K562 (cell line): ENCODE data around the gene ITGAL. TPM values are rescaled to one million over a fixed set of nuclear protein-coding genes. Genes with fewer than 3 reads are reported as not detected.

ENCODE experiments used
- C11orf30 ChIP-seq: fragments of 450-650 bp; IDR thresholded peaks from 2 replicates; pipeline ENCODE4 v1.6.1; 2016; ENCODE audit warnings: low read depth, mild to moderate bottlenecking
- FIP1L1 ChIP-seq: fragments of 200-400 bp; formaldehyde crosslinking; IDR thresholded peaks from 2 replicates; pipeline ENCODE4 v1.6.1; 2018; ENCODE audit warnings: mild to moderate bottlenecking, low read depth, low read length; ENCODE audit not compliant: poor library complexity, severe bottlenecking
- GATAD2B ChIP-seq: fragments of 450-650 bp; IDR thresholded peaks from 2 replicates; pipeline ENCODE4 v1.6.1; 2017; ENCODE audit warnings: mild to moderate bottlenecking, borderline replicate concordance
- MCM3 ChIP-seq: fragments of 450-650 bp; IDR thresholded peaks from 2 replicates; pipeline ENCODE4 v1.6.1; 2016
- PHF8 ChIP-seq: fragments of 200-600 bp; sonication (generic); IDR thresholded peaks from 2 replicates; pipeline ENCODE4 v1.6.1; 2012; ENCODE audit warnings: mixed run types, mild to moderate bottlenecking, inconsistent platforms, low read length, moderate library complexity, borderline replicate concordance
- SMAD3 ChIP-seq: fragments of 450-650 bp; formaldehyde crosslinking; conservative IDR thresholded peaks from 2 replicates; pipeline ENCODE4 v1.4.0; 2020; ENCODE audit warnings: mild to moderate bottlenecking
- SMARCA5 ChIP-seq: fragments of 450-650 bp; IDR thresholded peaks from 2 replicates; pipeline ENCODE4 v1.6.1; 2016
- TEAD2 ChIP-seq: fragments of 450-650 bp; IDR thresholded peaks from 2 replicates; pipeline ENCODE4 v1.6.1; 2016; ENCODE audit warnings: missing genetic modification characterization, control low read depth, missing compliant biosample characterization
- TEAD4 ChIP-seq, 2 experiments: sonication (generic) in 1 of 2; formaldehyde crosslinking in 1 of 2; IDR thresholded peaks; 2 replicates each; pipeline versions ENCODE4 v1.6.1 to v1.8.0; 2012 to 2022; ENCODE audit warnings: borderline replicate concordance in 1 of 2, inconsistent platforms in 1 of 2, low read length in 1 of 2, mild to moderate bottlenecking in 1 of 2, missing genetic modification reagents in 1 of 2
- ZNF140 ChIP-seq: fragments of 250-450 bp; sonication (Bioruptor Pico); IDR thresholded peaks from 2 replicates; pipeline ENCODE4 v1.8.0; 2021; ENCODE audit warnings: moderate library complexity, mild to moderate bottlenecking, inconsistent platforms
- ZNF224 ChIP-seq: sonication (generic); formaldehyde crosslinking; IDR thresholded peaks from 2 replicates; pipeline ENCODE4 v1.8.0; 2022; ENCODE audit warnings: mild to moderate bottlenecking, missing genetic modification reagents
- ZNF75A ChIP-seq: fragments of 450-650 bp; formaldehyde crosslinking; IDR thresholded peaks from 2 replicates; pipeline ENCODE4 v1.4.0; 2020; ENCODE audit warnings: mild to moderate bottlenecking
- polyA plus RNA-seq, 8 experiments: library from polyadenylated mRNA; depleted of rRNA in 4 of 8; stranded (reverse) in 5 of 8; unstranded in 3 of 8; fragments of >200 nt; fragmentation: Nextera tagmentation in 2 of 8; fragmentation: Illumina TruSeq in 1 of 8; extraction: Ambion mirVana in 2 of 8; extraction: Trizol in 1 of 8; gene quantifications; 2 replicates each; pipeline versions ENCODE4 v1.2.1 to v1.2.3, GENCODE V29; 2011 to 2014; ENCODE audit warnings: inconsistent platforms in 1 of 8, missing spikeins in 1 of 8
- total RNA-seq, 7 experiments: library from RNA; depleted of rRNA in 6 of 7; stranded (reverse); fragments of >200 nt in 6 of 7; fragmentation: Illumina TruSeq in 2 of 7; extraction: Trizol in 2 of 7; gene quantifications; 2 replicates each; pipeline versions ENCODE4 v1.2.1 to v1.2.3, GENCODE V29; 2011 to 2021; ENCODE audit warnings: low replicate concordance in 1 of 7
- TF ChIP-seq, protein P1 (sequence below): fragments of 450-650 bp; formaldehyde crosslinking; IDR thresholded peaks from 2 replicates; pipeline ENCODE4 v1.4.0; 2020; ENCODE audit warnings: mild to moderate bottlenecking, moderate library complexity
- TF ChIP-seq, protein P2 (sequence below): fragments of 200-600 bp; sonication (generic); IDR thresholded peaks from one replicate; pipeline ENCODE4 v1.6.1; 2012; ENCODE audit warnings: mild to moderate bottlenecking, low read depth, low read length, inconsistent platforms
- TF ChIP-seq, protein P3 (sequence below): fragments of 250-450 bp; sonication (Bioruptor Pico); IDR thresholded peaks from 2 replicates; pipeline ENCODE4 v1.4.0; 2020; ENCODE audit warnings: borderline replicate concordance

Gene ITGAL
- total and polyA plus RNA-seq, 9 of the 15 experiments (the other 6 are each of a cell fraction or from before 2014, with no cell fraction given): 0.01 to 0.53 TPM; not detected in 7

DNA sequence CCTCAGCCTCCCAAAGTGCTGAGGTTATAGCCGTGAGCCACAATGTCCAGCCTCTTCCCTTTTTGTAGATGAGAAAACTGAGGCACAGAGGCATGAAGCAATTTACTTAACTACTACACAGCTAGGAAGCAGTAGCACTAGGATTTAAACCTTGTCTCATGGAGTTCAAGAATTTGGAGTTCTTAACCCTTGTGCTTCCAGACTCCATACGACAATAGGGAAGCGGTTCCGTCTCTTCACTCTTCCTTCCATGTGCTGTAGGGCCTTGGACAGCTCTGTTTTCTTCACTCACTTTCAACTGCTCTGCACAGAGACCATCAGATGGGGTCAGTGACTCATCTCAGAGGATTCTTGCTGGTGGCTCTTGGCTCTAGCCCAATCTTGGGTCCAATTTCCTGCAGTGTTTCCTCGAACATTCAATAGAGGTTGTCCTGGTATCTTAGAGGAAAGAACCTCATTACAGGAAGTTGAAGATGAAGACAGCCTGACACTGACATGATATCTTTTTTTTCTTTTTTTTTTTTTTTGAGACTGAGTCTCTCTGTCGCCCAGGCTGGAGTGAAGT lies 19.3 kb downstream of the ITGAL start (continued):
- TF ChIP-seq, protein P1, sequence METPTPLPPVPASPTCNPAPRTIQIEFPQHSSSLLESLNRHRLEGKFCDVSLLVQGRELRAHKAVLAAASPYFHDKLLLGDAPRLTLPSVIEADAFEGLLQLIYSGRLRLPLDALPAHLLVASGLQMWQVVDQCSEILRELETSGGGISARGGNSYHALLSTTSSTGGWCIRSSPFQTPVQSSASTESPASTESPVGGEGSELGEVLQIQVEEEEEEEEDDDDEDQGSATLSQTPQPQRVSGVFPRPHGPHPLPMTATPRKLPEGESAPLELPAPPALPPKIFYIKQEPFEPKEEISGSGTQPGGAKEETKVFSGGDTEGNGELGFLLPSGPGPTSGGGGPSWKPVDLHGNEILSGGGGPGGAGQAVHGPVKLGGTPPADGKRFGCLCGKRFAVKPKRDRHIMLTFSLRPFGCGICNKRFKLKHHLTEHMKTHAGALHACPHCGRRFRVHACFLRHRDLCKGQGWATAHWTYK (CRISPR knock-in tag): no peak
- TF ChIP-seq ZNF140 (CRISPR knock-in tag): no peak
- no peak for TF ChIP-seq FIP1L1
- TF ChIP-seq TEAD4 (IDR thresholded peaks at IDR 0.05; ENCODE audit: low read length): peak; percentile 45
- no peak for TF ChIP-seq TEAD4 (CRISPR knock-in tag; IDR thresholded peaks at IDR 0.05; ENCODE audit: borderline replicate concordance)
- TF ChIP-seq, protein P2, sequence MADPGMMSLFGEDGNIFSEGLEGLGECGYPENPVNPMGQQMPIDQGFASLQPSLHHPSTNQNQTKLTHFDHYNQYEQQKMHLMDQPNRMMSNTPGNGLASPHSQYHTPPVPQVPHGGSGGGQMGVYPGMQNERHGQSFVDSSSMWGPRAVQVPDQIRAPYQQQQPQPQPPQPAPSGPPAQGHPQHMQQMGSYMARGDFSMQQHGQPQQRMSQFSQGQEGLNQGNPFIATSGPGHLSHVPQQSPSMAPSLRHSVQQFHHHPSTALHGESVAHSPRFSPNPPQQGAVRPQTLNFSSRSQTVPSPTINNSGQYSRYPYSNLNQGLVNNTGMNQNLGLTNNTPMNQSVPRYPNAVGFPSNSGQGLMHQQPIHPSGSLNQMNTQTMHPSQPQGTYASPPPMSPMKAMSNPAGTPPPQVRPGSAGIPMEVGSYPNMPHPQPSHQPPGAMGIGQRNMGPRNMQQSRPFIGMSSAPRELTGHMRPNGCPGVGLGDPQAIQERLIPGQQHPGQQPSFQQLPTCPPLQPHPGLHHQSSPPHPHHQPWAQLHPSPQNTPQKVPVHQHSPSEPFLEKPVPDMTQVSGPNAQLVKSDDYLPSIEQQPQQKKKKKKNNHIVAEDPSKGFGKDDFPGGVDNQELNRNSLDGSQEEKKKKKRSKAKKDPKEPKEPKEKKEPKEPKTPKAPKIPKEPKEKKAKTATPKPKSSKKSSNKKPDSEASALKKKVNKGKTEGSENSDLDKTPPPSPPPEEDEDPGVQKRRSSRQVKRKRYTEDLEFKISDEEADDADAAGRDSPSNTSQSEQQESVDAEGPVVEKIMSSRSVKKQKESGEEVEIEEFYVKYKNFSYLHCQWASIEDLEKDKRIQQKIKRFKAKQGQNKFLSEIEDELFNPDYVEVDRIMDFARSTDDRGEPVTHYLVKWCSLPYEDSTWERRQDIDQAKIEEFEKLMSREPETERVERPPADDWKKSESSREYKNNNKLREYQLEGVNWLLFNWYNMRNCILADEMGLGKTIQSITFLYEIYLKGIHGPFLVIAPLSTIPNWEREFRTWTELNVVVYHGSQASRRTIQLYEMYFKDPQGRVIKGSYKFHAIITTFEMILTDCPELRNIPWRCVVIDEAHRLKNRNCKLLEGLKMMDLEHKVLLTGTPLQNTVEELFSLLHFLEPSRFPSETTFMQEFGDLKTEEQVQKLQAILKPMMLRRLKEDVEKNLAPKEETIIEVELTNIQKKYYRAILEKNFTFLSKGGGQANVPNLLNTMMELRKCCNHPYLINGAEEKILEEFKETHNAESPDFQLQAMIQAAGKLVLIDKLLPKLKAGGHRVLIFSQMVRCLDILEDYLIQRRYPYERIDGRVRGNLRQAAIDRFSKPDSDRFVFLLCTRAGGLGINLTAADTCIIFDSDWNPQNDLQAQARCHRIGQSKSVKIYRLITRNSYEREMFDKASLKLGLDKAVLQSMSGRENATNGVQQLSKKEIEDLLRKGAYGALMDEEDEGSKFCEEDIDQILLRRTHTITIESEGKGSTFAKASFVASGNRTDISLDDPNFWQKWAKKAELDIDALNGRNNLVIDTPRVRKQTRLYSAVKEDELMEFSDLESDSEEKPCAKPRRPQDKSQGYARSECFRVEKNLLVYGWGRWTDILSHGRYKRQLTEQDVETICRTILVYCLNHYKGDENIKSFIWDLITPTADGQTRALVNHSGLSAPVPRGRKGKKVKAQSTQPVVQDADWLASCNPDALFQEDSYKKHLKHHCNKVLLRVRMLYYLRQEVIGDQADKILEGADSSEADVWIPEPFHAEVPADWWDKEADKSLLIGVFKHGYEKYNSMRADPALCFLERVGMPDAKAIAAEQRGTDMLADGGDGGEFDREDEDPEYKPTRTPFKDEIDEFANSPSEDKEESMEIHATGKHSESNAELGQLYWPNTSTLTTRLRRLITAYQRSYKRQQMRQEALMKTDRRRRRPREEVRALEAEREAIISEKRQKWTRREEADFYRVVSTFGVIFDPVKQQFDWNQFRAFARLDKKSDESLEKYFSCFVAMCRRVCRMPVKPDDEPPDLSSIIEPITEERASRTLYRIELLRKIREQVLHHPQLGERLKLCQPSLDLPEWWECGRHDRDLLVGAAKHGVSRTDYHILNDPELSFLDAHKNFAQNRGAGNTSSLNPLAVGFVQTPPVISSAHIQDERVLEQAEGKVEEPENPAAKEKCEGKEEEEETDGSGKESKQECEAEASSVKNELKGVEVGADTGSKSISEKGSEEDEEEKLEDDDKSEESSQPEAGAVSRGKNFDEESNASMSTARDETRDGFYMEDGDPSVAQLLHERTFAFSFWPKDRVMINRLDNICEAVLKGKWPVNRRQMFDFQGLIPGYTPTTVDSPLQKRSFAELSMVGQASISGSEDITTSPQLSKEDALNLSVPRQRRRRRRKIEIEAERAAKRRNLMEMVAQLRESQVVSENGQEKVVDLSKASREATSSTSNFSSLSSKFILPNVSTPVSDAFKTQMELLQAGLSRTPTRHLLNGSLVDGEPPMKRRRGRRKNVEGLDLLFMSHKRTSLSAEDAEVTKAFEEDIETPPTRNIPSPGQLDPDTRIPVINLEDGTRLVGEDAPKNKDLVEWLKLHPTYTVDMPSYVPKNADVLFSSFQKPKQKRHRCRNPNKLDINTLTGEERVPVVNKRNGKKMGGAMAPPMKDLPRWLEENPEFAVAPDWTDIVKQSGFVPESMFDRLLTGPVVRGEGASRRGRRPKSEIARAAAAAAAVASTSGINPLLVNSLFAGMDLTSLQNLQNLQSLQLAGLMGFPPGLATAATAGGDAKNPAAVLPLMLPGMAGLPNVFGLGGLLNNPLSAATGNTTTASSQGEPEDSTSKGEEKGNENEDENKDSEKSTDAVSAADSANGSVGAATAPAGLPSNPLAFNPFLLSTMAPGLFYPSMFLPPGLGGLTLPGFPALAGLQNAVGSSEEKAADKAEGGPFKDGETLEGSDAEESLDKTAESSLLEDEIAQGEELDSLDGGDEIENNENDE: no peak
- TF ChIP-seq C11orf30: no peak
- no peak for TF ChIP-seq MCM3
- TF ChIP-seq SMARCA5: peak; percentile 85
- TF ChIP-seq, protein P3, sequence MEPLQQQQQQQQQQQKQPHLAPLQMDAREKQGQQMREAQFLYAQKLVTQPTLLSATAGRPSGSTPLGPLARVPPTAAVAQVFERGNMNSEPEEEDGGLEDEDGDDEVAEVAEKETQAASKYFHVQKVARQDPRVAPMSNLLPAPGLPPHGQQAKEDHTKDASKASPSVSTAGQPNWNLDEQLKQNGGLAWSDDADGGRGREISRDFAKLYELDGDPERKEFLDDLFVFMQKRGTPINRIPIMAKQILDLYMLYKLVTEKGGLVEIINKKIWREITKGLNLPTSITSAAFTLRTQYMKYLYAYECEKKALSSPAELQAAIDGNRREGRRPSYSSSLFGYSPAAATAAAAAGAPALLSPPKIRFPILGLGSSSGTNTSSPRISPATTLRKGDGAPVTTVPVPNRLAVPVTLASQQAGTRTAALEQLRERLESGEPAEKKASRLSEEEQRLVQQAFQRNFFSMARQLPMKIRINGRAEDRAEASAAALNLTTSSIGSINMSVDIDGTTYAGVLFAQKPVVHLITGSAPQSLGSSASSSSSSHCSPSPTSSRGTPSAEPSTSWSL: no peak
- TF ChIP-seq ZNF75A: no peak
- TF ChIP-seq SMAD3 (CRISPR knock-in tag): no peak
- no peak for TF ChIP-seq ZNF224 (CRISPR knock-in tag)
- TF ChIP-seq PHF8: peak; percentile 23; the same call in 1 of the 2 replicates
- TF ChIP-seq GATAD2B: no peak
- TF ChIP-seq TEAD2 (tag): peak; percentile 44; the same call in 1 of the 2 replicates
